GM21576 (cell line): Measurements from ENCODE around the gene SH2D6.
A peak's percentile ranks its signal among the peaks of the same experiment; 100 is the strongest.

Source experiments
- ATAC-seq: cut with Tn5 transposase; IDR thresholded peaks from one replicate; pipeline ENCODE4 v1.9.1; 2021; ENCODE audit warnings: mild to moderate bottlenecking, moderate library complexity; ENCODE audit not compliant: unreplicated experiment

Gene SH2D6

DNA sequence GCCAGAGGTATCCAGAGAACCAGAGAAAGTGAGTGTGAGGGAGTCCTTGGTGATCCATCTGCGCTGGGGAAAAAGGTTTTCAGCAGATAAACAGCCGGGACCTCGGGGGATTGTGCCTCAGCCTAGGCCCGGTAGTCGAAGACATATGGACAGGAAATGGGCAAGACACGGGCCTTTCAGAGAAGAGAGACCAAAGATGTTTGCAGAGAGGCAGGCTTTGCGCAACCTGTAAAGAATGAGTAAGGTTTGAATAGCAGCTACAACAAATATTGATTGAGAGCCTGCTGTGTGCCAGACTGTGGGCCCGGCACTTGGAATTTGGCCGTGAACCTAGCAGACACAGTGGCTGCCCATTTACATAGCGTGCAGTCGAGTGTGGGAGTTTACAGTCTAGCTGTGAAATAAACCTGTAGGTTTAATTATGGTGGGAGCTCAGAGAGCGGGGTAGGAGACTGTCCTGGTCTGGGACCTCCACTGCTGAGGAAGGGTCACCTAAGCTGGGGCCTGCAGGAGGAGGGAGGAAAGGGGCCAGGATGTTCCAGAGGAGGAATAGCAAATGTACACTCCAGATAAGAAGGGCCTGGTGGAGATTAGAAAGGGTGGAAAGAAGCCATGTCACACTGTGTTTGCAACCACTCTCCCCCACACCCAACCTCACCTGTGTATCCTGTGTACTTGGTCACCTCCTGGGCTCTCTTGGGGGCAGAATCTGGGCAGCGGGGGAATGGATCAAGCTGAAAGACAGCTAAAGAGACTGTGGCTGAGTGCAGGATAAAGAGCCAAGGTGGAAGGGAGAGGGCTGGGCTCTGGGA, 3.0 kb downstream of the SH2D6 start:
- ATAC-seq = no peak

DNA sequence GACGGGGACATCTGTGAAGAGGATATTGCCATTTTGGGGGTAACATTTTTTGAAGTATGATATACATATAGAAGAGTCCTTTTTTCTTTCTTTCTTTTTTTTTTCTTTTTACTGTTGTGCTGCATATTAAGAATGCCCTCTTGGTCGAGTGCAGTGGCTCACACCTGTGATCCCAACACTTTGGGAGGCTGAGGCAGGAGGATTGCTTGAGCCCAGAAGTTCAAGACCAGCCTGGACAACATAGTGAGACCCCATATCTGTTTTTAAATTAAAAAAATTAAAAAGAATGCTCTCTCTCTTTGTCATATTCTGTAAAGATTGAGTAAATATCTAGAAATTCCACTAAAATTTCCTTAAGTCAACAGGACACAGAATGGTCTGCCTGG, 3.6 kb downstream of the SH2D6 start:
- no peak for ATAC-seq

DNA sequence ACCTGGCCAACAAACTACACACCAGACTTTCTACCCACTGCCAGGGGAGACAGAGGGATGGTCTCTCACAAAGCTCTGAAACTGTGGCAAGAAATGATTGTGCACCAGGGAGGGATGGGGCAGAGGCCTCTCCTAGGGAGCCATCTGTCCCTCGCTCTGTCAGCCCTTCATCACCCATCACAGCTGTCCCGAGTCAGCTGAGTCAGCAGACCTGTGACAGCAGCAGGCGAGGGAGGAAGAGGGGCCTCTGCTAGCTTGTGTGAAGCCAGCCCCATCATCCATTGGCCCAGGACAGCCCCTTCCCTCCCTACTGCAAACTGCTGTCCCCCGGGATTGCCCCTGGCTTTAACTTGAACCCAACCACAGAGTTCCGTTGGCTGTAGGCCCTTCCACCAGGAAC, 5.0 kb downstream of the SH2D6 start:
- ATAC-seq = no peak

DNA sequence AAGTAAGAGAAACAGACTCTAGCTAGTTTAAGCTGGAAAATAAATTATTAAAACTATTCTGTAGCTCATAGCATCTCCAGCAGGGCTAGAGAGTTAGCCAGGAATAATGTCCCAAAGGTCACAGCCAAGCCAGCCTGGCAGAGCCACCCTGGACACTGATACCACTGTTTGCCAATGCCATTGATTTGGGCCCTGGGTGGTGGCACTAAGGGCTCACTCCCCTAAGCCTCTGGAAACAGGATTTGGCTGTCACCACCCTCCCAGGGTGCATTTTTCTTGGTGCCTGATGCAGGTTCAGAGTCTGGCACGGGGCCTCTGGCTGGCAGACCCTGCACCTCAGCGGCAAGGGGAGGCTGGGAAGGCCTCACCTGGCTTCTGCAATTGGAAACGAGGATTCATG, 7.1 kb downstream of the SH2D6 start:
- no peak for ATAC-seq

DNA sequence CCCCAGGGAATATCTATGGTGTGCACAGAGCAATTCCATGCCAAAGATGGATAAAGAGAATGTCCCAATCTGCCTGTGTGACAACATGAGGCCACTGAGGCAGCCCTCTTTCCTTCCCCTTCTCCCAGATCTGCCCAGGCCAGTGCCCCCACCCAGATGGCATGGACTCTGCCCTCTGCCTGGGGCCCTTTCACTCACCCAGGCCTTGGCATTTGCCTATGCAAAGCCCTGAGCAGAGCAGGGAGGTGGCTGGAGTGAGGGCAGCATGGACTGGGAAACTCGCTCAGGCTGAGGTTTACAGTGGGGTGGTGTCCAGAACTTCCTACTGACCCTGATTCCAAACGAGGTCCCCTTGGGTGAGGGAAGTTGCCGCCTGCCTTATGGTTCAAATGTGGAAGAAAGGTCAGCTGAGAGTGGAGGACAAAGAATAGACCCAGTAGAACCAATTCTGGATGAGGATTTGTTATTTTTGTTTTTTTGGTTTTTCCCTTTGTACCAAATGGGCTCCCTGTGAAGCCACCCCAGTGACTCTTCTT, 8.9 kb downstream of the SH2D6 start:
- no peak for ATAC-seq

DNA sequence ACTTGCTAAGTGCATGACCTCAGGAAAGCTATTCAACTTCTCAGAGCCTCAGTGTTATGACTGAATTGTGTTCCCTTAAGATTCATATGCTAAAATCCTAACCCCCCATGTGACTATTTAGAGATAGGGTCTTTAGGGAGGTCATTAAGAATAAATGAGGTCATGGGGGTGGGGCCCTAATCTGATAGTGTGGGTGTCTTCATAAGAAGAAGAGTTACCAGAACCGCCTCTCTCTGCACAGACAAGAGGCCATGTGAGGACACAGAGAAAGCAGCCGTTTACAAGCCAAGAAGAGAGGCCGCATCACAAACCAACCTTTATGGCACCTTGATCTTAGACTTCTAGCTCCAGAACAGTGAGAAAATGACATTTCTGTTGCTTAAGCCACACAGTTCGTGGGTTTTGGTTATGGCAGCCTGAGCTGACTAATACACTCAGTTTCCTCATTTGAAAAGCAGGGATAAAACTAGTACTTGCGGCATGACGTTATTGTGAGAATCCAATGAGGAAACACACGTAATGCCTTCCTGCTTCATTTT, 9.9 kb downstream of the SH2D6 start:
- ATAC-seq = no peak

DNA sequence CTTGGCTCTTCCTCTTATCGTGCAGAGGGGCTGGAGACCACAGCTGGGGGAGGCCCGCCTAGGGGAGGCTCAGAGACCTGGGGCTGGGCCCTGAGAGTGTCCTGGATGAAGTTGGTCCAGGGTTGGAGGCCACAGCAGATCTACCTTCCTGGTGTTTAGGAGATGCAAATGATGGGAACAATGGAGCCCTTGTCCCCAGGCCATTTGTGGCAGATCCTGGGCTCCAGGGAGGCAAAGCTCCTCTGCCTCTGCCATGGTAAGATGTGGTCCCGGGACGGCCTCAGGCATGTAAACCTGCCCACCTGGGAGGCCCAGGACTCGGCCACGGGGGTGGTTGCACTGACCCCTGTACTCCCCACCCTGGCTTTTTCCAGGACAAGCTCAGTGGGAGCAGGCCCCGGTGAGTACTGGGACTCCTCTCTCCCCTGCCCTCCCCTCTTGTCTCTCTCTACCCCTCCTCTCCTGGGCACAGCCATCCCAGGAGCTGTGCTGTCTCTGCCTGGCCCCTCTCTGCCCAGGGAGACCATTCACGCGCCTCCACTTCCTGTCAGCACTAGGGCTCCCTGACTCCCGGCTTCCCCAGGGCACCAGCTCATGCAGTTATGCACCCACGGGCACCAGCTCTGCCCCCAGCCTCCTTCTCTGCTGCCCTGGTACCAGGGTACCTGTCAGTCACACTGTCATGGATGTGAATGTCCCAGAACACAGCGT, 10.9 kb downstream of the SH2D6 start:
- no peak for ATAC-seq

DNA sequence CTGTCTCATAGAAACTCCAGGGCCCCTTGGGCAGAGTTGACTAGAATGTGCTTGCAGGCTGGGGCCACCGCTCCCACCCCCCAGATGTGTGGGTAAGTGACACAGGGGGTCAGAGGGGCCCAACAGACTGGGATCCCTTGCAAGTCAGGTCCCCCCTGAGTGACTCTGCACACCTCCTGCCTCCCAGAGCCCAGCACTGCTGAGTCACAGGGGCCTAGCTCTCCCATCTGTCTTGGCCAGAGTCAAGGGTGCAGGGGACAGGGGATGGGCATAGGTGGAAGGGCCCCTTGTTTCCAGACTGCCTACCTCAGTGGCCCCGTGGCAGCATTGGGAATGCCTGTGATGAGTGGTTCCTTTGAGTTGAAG, 11.4 kb downstream of the SH2D6 start:
- ATAC-seq = no peak

DNA sequence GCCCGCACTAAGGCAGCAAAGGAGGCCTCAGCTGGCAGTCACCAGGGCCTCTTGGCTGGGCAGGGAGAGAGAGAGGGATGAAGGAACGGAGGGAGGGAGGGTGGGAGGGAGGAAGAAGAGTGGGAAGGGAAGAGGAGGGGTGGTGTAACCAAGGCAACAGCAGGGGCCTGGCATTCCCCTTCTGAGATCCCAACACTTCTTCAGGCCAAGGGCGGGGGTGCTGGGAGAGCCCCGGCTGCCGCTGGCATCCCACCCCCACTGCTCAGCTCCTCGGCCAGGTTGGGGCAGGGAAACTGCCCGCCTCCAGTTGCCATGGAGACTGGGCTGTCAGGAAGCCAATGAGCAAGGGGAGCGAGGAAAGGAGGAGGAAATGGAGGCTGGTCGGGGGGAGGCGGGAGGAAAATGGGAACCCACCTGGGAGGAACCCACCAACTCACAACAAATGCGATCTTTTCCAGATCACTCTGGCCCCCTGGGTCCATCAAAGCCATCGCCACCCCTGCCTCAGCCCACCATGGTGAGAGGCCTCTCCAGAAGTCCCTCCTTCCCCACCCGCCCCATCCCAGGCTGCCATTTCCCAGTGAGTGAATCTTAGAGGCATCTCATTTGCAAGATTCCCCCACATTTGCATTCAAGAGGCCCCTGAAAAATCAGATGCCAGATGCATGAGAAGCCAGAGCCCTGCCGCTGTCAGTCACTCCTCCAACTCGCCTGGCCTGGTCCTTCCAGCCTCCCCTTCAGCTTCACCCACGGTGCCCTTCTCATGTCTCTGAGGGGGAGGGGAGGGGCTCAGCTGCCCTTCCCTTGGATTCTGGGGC, 12.4 kb downstream of the SH2D6 start:
- ATAC-seq = no peak

DNA sequence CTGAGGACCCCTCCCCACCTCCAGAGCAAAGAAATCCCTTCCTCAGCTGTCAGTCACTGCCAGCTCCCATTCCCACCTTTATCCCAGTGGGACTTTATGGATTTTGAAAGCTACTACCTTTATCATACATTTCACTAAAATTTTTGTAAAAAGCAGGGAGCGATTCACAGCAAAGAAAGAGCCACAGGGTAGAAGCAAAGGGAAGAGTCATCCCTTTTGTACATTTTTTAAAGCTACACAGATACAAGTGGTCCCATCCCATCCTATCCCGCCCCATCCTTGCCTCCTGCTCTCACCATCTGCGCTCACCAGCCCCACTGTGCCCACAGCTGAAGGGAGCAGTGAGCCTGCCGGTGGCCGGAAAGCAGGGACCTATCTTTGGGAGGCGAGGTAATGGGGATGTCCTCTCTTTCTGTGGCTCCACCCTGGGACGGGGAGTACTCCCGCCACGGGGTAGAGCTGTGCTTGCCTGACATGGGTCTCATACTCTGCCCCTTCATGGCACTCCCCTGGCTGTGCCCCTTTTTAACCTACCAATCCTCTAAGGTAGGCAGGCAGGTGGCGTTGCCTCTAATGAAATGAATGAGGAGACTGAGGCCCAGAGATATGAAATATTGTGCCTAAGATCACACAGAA, 13.2 kb downstream of the SH2D6 start:
- no peak for ATAC-seq

DNA sequence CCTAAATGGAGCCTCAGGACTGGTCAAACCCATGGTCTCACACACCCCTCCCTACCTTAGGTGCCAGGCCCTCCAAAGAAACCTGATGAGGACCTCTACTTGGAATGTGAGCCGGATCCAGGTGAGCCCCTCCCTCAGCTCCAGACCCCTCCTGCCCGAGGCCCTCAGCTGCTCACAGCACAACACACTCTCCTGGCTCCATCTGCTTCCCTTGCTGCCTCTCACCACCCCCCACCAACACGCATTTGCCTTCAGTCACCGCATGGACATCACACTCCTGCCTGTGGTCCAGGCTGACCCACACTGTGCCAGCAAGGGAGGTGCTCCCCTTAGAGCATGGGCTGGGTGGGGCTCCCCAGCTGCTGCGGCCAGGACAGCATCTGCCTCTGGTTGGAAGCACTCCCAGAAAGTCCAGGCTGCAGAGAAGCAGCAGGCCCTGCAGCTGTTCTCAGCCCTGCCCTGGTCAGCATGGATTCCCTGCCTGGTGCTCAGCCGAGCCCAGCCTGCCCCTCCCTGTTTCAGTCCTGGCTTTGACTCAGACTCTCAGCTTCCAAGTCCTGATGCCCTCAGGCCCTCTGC, 15.1 kb downstream of the SH2D6 start:
- no peak for ATAC-seq

DNA sequence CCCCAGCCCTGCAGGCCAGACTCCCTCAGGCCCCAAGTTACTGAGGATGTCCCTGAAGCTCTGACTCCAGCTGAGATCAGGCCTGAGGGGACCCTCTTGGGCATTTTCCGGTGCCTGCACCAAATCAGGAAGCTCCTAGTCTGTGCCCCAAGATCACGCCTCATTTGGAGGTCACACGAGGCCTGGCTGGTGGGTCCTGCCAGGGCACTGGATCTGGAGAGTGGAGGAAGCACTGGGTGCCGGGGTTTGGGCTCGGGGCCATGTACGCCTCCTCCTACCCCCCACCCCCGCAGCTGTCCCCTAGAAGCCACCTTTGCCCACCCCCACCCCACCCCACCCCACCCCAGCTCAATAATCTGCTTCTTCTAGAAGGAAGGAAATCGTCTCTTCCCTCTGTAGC, 16.2 kb downstream of the SH2D6 start:
- ATAC-seq = no peak

DNA sequence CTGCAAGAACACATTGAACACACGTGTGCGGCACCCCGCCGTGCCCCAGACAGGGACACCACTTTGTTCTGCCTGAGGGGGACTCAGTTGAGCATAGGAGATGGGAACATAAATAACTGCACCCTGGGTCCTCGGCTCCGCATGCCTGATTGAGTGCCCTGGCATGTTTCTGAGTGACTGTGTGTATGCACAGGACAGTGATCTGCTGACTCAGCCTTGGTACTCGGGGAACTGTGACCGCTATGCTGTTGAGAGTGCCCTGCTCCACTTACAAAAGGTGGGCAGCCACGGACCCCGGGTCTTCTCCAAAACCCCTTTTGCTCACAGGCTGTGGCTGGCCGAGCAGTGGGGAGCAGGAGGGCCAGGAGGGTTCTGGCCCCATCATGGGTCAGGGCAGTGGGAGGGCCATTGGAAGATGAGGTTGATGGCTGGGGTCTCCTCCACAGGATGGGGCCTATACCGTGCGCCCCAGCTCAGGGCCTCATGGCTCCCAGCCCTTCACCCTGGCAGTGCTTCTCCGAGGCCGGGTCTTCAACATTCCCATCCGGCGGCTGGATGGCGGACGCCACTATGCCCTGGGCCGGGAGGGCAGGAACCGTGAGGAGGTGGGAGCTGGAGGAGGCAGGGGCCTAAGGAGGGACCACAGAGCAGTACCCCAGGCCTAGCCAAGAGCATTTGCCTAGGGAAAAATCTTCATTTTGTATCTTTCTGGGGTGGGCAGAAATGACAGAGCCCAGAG, 16.9 kb downstream of the SH2D6 start:
- ATAC-seq = no peak

DNA sequence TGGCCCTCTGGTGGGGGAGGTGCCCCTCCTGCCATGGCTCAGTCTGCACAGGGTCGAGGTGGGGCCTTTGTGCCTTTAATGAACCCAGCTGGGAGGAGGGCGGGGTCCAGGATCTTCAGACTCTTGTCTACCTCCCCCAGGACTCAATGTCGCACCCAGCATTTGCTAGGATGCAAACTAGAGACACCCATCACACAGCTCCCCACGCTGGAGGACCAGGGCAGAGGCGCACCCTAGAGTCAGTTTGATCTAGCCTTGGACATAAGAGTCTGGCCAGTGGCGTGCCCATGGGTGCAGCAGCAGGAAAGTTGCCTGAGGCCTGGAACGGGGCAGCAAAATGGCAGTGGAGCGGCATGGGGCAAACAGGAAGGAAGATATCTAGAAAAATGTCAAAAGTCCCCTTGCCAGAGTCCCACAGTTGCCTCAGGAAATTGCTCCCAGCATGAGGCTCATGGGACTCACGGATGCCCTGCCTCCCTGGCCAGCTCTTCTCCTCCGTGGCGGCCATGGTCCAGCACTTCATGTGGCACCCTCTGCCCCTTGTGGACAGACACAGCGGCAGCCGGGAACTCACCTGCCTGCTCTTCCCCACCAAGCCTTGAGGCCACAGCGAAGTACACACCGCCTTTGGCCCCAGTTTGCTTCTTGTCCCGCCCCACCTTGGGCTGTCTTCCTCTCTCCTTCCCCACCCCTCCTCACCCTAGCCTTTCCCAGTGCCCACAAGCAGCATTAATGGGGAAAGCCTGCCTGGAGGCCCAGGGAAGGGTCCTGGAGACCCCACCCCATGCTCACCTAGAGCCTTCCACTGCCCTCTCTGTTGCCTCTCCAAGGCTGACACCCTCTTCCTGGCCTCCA, 17.7 kb downstream of the SH2D6 start:
- ATAC-seq = no peak

DNA sequence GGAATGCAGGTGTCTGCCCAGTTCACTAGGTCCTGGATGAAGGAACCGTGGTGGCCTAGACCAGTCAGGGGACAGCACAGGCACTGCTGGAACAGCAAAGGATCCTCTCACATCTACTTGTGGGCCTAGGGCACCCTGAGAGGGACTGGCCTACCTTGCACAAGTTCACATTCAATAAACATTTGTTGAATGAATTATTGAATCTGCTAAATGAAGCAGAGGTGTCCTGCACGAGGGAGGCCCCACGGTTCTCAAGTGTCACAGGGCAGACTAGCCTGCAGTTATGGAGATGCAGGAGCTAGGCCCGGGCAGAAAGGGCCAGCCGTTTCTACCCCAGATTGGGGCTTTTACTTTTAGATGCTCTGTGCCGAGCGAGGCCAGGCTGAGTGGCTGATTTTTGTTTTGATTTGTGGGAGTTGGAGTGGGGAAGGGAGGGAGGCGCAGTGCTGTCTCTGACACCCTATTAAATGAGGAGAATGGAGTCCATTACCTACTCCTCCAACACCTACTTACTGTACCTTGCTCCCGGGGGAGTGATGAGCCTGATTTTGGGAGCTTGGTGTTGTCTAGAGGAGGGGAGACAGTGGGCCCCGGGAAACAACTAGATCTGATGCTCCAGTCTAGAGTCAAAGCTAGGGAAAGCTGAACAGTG, 18.4 kb downstream of the SH2D6 start:
- no peak for ATAC-seq

DNA sequence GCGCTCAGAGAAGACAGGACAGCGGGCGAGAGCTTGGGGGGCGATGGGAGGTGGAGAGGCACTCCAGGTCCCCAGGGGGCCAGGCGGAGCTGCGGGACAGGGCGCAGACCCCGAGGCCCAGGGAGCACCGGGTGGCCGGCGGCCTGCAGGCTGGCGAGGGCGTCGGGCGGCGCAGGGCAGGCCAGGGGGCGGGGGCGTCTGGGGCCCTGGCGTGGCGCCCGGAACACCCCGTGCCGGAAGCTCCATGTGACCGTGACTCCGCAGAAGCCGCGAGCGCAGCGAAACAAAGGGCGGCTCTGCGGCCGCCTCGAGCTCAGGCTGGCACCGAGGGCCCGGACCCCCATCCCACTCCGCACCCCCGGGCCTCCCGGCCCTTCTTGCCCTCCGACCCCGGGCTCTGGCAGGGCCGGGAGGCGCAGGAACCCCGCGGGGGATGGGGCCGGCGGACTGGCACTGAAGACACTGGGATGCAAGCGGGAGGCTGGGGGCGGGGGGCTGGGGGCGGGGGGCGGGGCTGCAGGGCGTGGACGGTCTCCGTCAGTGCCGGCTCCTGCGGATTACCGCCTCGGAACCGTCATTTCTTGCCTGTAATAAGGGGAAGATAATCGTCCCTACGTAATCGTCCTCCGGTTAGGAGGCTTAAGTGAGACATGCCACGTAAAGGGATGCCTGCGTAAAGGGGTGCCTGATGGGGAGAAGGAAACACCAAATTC, 19.1 kb downstream of the SH2D6 start:
- ATAC-seq = peak; percentile 80

DNA sequence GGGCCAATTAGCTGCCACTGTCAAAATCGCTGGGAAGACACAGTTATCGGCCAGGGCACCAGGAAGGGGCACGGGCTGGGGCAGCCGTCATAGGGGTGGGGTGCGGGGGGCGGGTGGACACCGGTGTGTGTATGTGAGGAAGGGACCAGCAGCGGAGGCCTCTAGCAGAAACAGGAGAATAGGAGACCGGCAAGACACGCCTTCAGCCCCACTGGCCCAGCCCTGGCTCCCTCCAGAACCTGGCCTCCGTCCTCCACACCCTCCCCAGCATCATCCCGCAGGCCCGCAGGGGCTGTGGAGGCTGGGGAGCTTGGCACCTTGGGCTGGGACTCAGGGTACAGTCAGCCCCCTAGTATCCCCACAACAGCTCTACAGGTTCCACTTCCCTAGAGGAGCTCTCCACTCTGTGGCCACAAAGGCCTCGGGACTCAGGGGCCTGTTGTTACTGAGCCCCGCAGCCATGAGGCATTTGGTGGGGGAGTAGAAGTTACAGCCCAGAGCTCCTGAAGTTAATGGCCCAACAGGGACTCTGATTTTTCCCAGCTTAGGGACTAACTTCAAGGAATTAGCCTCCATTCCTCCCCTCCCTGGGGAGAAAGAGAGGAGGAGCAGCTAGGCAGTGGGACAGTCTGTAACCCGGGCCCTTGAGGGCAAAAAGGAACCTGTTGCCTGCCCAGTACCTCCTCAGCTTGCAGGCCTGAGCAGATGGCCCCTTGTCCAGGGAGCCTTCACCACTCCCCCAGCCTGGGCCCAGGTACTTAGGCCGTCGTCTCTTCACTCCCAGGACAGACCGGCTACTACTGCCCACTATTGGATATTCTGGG, 19.9 kb downstream of the SH2D6 start:
- no peak for ATAC-seq
